Embryonic facial prominence (tissue), 1 donor: Measurements from ENCODE around the gene CYREN.
"Not testable (repeated sequence)": the region's sequence is repeated elsewhere in the genome, so short reads cannot be mapped to it uniquely, and the experiment has no call there.

Experiments
- DNase-seq: peaks from one replicate; pipeline ENCODE4 v3.0.0-alpha.2; 2016; ENCODE audit errors: extremely low spot score

Gene CYREN, protein sequence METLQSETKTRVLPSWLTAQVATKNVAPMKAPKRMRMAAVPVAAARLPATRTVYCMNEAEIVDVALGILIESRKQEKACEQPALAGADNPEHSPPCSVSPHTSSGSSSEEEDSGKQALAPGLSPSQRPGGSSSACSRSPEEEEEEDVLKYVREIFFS

DNA sequence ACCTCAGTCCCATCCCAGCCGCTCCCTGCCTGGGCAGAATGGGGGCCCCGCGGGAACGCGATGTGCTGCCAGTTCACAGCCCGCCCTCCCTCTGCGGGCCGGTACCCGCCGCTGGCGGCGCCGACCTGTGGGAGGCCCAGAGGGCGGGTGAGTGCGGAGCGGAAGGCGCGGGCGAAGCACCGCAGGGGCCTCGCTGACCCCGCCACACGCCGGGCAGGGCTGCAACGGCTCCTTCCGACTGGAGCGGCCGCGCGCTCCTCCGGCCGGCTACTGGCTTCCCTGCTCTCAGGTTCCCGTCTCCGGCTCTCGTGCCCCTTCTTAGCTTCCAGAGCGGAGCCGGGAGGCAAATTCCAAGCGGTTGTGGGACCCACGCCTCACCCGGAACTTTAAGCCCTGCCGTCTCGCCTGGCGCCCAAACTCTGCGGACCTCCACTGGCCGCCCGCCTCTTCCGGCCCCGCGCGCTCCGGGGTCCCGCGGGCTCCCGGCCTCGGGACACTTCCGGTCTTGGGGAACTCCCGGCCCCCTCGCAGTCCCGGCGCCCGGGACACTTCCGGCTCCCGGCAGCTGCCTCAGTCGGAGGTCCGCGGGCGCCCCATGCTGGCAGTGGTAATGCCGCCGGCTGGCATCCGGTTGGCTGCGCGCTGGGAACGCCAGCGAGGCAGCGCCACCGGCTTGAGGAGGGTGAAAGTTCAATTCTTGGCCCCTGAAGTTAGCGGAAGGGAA, at the start of gene CYREN:
TSS of gene CYREN (minus strand) at position 434 of the 724 bp plus-strand sequence. CDS start 1,785 bp downstream, outside the sequence.
- peak; percentile 57 for DNase-seq

DNA sequence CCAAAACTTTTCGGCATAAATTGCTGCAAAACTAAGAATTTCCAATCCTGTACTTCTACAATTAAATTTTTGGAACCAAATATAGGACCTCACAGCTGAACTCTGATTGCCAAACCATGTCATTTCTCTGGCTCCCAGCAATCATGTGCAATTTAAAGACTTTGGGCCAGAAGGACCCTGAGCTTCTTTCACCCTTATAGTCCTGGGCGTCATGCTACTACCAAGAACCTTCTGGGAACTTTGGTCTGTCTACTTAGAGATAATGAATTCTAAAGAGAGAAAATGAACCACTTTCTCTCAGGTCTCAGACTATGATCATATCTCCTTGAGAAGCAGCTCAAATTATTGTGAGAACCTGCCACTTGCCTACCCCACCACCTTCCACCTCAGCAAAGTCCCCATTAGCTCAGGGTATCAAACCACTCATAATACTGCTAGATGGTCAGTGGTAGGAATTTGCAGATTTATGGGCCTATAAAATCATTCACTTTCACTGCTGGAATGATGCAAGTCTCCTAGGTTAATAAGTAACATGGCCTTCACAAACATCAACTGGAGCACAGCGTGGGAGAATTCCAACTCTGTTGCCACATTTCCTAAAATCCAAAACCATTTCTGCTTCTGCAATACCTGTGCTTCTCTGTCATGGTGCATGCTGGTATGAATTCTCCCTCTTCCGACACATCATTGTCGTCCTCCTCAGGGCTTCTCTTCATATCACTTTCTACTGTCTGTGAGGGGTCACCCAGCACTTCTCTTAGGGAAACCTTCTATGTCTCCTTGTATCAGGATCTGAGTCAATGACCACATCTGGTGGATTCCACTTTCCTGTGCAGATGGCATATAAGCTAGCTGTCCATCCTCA, 47.4 kb upstream of the CYREN start:
- DNase-seq = no peak

DNA sequence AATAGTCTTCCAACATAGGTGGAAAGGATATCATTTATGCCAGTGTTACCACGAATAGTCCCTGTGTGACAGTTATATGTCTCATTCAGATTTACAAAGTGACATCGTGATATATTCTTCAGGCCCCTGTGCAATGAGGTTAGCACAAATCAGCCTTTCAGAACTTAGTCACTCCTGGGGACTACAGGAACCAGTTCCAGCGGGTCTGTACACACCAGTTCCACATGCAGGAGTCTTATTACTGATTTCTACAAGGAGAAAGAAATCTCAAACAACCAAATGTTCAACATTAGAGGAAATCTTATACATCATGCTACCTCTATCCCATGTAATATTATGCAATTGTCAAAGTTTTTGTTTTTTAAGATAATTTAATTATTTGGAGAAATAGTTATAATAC, 45.2 kb upstream of the CYREN start:
- DNase-seq = no peak

DNA sequence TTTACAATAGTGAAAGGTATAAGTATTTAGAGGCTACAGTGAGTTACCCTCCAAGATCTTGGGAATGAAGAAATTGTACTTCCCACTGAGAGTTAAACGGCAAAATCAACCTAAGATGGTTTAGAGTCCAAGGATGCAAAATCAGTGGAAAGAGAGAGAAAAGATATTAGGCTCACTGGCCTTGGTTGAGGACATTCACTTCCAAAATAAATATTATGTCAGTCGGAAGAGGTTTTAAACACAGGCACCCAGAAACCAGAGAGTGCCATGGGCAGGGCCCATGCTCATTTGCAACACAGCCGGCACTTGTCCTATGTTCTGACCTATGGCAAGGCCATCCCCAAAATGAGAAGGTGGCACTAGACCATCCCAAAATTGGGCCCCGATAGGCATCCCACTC, 44.7 kb upstream of the CYREN start:
- DNase-seq = no peak

DNA sequence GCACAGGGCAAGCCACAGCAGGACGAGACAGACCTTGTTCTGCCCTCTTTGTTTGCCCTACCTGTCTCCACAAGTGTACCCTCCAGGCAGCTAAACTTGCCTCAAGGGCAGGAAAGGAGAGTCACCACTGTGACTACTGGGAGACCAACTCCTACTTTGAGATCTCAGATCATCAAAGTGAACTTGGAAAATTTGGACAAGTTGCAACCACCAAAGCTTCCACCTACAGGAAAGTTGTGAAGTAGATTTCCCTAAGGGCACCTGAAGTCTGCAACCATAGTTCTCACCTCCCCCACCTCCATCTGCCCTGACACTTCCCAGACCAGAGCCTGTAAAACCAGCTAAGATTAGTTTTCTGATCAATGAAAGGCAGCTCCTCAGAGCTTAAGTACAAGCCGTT, 43.3 kb upstream of the CYREN start:
- DNase-seq = no peak

DNA sequence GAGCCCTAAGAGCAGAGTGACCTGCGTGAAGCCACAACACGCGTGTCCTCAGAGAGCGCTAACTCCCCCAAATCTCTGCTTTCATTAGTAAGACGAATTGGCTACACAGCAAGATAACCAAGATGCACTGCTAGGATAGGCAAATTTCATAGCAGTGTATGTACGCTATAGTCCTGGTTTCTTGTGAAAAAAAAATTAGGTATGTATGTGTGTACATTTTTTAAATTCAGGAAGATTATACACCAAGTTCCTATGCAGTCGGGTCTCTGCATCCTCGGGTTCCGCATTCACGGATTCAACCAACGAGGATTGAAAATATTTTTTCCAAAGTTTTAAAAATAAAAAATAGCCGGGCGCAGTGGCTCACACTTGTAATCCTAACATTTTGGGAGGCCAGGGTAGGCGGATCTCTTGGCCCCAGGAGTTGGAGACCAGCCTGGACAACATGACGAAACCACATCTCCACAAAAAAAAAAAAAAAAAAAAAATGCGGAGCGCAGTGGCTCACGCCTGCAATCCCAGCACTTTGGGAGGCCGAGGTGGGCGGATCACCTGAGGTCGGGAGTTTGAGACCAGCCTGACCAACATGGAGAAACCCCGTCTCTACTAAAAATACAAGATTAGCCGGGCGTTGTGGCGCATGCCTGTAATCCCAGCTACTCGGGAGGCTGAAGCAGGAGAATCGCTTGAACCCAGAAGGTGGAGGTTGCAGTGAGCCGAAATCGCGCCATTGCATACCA, 41.6 kb upstream of the CYREN start:
- DNase-seq = not testable (repeated sequence)

DNA sequence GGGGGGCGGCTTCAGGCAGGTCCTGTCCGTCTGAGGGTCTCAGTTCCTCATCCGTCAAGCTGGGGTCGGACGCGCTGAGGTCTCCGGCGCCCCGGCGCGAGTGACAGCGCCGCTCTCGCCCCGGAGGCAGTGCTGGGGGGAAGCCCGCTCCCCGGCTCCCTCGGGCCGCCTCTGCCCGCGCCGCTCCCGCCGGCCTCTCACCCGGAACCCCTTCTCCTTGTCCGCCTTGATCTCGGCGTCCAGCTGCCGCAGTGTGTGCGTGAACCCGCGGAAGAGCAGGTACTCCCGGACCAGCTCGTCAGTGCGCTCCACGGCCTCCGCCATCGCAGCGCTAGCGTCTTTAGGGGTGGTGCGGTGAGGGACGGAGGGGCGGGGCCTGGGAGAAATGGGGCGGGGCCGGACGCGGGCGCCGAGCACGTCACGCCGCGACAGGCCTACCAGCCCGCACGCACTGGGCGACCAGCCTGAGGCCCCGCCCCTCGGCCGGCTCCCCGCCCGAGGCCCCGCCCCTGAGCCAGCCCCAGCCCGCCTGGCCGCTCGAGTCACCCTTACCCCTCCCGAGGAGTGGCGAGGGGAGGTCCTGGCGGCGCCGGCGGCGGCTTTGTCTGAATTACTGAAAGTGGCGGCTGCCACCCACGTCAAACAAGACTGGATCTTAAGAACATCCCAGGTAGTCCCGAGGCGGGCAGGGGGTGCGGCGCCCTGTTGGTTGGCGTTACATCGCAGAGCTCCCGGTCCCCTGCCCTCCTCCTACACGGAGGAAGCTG, 40.9 kb upstream of the CYREN start, which contains the start of gene WDR91:
TSS of gene WDR91 (minus strand) at position 348 of the 767 bp plus-strand sequence. CDS start at position 324, 24 bp downstream.
- peak; percentile 80 for DNase-seq

DNA sequence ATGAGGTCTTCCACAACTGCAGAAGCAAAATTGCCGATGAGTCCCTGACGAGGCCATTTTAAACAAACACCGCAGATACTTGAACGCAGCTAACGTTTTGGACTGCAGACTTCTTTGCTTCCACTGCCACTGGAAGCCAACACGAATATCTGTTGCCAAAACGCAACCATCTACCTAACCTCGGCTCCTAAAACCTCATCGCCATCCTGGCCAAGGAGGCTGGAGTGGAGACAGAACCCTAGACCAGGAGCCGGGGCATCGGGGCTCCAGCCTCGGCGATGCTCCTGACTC, 40.3 kb upstream of the CYREN start:
- no peak for DNase-seq

DNA sequence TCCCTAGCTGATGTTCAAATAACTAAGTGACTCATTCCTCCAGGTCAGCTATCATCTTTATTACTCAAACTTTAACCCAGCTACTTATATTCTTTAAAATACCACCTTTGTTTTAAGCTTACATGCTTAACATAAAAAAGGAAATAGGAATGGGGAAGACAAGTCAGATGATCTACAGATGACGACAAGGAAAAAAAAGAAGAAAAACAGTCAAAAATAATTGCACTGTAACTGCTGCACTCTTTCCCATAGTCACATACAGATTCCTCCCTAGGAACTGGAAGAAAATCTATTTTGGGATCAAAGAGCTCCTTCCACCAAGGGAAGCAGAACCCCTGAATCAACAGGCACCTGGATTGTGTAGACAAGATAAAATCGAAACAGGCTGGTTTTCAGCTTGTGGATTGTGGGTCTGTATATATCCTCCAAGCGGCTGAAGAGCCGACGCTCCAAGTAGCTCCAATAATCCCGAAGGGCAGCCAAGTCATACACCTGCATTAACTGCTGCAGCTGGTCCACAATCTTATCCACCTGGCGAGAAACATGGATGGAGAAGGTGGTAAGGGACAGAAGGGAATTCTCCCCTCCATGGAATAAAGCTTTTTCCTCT, 38.8 kb upstream of the CYREN start:
- DNase-seq = no peak

DNA sequence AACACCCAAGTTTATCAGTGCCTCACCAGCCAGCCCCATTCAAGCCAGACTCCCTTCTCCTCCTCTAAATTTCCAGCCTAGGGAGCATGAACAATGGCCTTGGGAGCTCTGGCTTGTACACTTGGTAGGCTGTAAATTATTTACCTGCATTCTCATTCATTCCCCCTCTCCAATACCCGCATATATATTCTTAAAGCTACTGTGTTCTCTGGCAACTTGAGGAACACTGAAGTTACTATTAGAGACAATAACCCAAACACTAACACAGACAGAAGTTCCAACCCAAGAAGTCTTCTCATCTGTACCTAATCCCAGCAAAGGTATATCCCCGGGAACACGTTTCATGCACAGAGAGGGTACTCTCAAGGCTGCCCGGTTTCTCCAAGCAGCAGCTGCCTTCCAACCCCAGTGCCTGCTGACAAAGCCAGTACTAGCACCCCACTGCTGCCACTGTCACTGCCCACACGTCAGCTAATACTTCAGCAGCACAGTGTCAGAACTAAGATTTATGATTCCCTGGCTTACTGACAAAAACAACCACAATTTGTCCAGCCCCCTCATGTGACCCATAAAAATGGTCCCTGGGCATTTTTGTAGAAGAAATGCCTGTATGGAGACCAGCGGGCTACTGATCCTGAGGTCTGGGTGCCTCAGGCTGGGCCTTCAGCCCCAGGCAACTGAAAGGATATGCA, 37.7 kb upstream of the CYREN start:
- no peak for DNase-seq

DNA sequence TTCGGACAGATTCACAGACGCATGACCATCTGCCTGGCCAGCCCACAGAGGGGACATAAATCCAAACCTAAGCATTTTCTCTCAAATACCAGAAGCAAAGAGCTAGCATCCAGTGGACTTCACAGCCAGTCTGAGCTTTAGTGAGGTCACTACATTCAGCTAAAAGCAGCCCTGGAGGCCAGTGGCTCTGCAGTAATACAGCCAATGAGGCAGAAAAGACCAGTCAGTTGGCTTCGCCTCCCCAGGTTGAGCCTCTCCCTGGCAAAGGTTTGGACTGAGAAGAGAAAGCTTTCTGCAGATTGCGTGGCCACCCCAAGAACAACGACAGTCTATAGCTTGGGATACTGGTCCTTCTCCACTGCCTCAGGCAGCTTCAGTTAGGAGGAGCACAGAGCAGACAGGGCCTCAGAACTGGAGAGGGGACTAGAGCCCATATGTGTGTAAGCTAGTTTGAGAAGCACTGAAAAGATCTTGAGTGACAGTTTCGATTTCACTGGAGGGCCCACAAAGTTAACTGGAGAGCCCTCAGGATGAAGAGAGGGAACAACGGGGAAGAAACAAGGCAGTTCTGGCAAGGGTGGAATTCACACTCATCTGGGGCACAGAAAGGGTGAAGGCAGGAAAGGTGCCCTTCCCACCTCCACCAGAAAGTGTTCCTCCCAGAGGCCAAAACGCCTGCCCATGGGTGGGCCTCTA, 37.0 kb upstream of the CYREN start:
- DNase-seq = no peak

DNA sequence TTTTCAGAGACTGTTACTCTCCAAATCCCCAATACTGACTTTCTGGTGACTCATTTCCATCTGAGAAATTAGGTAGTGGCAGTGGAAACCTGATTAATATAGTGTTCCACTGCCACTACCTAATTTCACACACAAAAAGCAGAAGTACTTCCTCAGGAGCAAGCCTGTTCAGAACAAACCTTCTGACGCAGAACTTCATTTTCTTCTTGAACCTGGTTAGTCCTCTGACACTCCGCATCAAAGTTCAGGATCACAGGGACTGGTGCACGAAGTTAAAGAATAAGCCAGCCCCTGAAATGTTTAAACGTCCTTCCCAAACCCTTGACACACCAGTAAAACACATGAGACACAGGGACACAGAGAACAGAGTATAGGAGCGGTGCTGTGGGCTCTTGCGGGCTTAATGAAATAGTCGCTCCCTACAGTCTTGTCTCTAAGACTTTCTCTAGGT, 36.5 kb upstream of the CYREN start:
- DNase-seq = no peak

DNA sequence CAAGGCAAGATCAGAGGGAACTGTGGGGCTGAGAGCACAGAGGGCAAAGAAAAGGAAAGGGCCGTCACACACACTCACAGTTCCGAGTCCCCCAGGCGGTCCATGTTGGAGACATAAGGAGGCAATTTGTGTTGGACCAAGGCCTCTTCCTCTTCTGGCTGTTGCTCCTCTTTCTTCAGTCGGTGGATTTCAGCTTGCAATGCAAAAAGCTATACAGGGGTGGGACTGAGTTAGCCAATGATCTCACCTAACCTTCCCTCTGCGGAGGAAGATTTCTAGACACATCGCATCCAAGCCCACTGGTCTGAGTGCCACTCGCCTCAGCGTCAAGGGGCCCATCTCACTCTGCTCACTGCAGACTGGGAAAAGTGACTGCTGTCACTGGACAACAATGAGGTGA, 35.3 kb upstream of the CYREN start:
- no peak for DNase-seq

DNA sequence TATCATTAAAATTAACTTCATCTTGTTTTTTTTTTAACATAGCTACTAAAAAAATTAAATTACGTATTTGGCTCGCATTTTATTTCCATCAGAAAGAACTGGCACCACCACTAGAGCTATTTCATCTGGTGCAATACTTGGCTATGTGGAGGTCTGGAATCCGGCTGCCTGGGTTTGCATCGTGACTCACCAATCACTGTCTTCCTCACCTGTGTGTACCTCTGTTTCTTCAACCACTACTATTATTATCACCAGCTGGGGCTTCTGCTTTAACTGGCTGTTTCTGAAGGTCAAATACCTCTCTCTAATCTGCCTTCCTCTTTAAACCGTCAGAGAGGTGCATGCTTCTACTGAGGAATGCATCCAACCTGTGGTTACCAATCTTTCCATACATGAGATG, 34.4 kb upstream of the CYREN start:
- no peak for DNase-seq

DNA sequence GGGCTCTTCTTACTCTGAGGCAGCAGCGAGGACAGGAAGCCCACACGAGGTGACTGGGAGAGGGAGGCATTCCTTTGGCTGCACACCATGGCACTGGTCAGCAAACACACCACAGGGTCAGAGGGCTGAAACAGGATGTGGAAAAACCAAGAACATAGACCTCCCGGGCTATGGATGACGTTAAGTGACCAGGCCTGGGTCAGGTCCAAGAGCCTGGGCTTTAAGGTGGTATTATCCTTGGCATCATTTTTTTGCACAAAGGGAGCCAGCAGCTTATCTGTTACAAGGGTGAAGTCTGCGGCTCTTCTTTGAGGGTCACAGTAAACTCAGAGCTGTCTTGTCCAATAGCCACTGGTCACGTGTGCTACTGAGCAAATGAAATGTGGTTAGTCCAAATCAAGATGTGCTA, 33.8 kb upstream of the CYREN start:
- DNase-seq = no peak

DNA sequence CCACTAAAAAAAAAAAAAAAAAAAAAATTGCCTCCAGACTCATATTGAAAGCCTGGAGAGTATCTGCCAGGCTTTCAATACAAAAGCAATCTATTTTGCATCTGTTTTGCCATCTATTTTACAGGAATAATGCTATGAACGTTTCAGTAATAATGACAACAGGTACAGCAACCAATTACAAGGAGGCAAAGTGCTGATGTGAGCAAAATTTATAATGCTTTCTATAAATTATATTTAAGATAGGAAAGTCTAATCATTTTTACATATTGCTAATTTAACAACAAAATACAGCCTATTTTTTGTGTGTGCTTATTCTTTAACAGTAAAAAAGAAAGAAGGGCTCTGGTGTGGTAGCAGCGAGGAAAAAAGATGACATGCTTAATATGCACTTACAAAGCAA, 30.8 kb upstream of the CYREN start:
- no peak for DNase-seq

DNA sequence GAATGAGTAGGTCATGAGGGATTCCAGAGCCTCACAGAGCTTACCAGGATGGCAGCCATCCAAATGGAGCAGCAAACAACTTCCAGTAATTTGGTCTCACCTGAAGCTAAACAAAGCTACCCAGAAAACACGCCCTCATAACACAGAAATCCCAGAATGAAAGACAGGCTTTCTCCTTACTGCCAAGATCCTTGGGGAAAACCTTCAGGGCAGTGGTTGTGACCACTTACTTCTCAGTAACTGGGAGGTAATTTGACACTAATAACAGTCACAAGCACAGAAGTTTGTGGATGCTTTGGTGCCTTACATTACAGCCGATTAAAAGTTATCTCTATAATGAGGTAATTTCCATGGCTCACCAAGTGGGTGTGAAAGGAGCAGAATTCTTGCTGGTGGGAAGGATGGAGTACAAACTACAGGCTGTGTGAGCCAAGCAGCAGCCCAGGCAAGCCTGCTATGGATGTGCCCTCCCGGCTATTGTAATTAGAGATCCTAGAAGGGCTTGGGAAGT, 30.4 kb upstream of the CYREN start:
- no peak for DNase-seq

DNA sequence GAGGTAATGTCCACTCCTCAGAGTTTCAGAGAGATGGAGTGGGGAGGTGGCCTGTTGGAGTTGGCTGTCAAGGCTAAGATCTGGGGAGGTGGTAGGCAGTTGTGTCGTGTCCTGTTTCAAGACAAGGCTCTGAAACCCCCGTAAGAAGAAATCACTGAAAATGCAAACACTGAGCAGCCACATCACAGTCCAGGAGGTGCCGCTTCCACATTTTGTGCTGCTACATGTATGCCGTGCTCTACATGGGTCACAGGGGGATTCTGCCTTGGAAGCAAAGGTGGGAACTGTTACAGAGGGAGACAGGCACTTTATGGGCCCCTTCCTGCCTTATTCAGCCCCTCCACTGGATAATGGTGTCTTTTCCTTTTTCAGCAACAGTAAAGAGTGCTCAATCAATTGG, 28.9 kb upstream of the CYREN start:
- no peak for DNase-seq

DNA sequence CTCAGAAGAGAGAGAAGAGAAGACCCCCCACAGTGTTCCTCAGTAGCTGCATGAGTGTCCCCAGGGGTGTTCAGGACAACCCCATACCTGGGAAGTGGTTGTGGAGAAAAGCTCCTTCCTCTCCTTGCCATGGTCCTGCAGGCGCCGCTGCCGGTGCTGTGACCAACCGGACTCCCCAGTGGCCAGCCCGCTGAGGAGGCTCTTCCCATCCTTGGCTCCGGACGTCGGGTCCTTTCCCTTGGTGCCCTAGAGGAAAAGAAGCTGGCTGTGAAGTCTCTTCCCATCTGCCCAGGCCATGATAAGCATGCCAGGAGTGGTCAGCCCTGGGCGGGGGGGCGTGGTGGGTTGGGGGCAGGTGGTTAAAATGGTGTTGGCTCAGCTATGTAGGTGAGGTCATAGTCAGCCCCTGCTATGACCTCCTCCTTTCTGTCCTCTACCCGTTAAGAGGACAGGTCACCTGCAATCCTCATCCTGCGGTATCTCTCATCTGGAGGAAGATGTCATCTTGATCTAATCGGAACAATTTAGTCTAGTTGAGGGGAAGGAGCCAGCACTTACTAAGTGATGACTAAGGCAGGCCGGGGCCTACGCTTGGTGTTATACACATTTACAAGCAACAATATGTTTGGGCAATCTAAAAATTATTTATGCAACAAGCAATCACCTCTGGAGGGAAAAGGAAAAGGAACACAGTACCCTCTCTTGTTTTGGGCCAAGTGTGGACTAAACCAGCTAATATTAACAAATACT, 27.6 kb upstream of the CYREN start:
- DNase-seq = no peak
